ENCODE measurements around the gene SMPD1.

The SMPD1 gene

DNA sequence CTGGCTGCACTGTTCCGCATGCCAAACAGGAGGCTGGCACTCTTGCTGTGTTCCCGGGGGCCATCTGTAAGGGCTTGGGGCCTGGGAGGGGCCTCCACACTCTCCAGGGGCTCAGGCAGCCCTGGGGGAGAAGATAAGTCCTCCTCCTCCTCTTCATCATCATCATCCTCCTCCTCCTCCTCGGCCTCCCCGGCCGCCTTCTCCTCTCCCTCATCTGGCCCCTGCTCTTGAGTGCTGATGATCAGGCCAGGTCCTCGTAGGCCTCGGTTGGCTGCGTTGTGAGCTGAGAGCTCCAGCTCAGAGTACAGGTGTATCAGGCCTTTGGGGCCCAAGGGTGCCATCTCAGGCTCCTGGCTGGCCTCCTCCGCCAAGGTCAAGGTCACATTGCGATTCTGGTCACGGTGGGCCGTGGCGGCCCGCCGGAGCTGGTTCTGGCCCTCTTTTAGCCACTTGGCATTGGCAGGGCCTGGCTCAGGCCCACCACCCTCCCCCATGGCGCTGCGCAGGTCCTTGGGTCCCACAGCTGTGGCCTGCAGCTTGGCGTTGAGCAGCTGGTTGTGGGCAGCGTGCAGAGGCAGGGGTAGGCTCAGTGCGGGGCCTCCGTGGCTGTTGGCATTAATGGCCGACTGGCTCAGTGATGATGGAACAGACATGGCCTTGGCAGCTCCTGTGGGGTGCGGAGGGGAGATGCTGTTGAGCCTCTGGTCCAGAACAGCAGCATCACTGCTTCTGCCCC, 20.6 kb downstream of the SMPD1 start:
- no peaks in the 10 kb centered on the region for H3K79me2 ChIP-seq (ENCODE audit: low read length)
- no peak for DNase-seq
- H3K4me3 ChIP-seq (ENCODE audit: low read length): no peak overlapping the region
- no peak overlapping the region for H3K9ac ChIP-seq (ENCODE audit: low read length)
- 0 out of 2 replicates have a peak, but pooled peaks cover 6% of the 10 kb centered on the region for H3K4me1 ChIP-seq (ENCODE audit: low read length)
- TF ChIP-seq, protein P1, sequence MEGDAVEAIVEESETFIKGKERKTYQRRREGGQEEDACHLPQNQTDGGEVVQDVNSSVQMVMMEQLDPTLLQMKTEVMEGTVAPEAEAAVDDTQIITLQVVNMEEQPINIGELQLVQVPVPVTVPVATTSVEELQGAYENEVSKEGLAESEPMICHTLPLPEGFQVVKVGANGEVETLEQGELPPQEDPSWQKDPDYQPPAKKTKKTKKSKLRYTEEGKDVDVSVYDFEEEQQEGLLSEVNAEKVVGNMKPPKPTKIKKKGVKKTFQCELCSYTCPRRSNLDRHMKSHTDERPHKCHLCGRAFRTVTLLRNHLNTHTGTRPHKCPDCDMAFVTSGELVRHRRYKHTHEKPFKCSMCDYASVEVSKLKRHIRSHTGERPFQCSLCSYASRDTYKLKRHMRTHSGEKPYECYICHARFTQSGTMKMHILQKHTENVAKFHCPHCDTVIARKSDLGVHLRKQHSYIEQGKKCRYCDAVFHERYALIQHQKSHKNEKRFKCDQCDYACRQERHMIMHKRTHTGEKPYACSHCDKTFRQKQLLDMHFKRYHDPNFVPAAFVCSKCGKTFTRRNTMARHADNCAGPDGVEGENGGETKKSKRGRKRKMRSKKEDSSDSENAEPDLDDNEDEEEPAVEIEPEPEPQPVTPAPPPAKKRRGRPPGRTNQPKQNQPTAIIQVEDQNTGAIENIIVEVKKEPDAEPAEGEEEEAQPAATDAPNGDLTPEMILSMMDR (IDR thresholded peaks at IDR 0.05; ENCODE audit: low read length): no peak
- TF ChIP-seq EZH2phosphoT487 (IDR thresholded peaks at IDR 0.05; ENCODE audit: low read length) (no peak), EZH2 (optimal IDR thresholded peaks at IDR 0.05; ENCODE audit: low read depth, low read length) (no peak)
- H4K20me1 ChIP-seq (ENCODE audit: insufficient read depth, low read length): no peaks in the 10 kb centered on the region
- H3F3A ChIP-seq (ENCODE audit: insufficient read depth, low read length): no peaks in the 10 kb centered on the region
- H3K4me2 ChIP-seq (ENCODE audit: low read depth, low read length): no peak overlapping the region
- no peaks in the 10 kb centered on the region for H3K27me3 ChIP-seq (replicated peaks; ENCODE audit: insufficient read depth, low read length)
- H3K27ac ChIP-seq (ENCODE audit: low read length): no peak overlapping the region
- no peak overlapping the region for H2AFZ ChIP-seq (ENCODE audit: low read length)
- H3K9me2 ChIP-seq (replicated peaks; ENCODE audit: insufficient read depth, low read length): no peaks in the 10 kb centered on the region
- no peaks in the 10 kb centered on the region for H3K36me3 ChIP-seq (replicated peaks; ENCODE audit: insufficient read depth, low read length)
- no peaks in the 10 kb centered on the region for H3K9me3 ChIP-seq (replicated peaks; ENCODE audit: insufficient read depth, low read length)

DNA sequence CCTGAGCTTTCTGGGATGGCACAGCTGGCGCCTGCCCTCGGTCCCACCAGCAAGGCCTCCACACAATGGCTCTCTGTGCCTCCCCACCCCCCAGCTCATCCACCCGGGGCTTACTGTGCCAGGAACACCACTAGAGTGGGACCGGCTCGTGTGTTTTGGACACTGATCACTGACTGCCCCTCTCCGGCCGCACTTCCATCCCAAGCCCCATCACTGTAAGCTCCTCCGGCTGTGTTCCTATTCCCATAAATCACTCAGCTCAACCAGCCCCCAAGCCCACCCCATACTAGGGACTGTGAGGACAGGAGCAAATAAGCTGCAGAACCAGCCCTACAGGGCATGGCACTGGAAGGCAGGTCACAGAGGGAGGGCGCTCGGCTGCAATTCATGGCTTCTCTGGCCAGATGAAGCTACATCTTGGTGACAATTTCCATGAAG, 21.3 kb downstream of the SMPD1 start:
- no peak overlapping the region for H2AFZ ChIP-seq (ENCODE audit: low read length)

DNA sequence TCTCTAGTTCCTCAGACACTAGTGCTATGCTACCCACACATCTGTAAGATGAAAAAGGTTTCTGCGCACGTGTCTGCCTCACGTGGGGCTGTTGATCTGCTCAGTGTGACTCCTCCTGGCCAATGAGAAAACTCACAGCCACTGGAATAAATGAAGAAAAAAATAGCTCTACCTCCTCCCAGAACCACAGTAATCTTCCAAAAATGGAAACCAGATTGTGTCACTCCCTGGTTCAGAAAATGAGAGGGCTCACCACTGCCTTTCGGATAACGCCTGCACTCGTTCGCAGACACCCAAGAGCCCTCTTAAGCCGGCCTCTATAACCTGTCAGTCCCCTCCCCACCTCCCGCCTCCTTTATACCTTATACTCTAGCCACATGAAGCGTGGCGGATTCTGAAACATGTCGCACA, 23.5 kb downstream of the SMPD1 start:
- H3K9me2 ChIP-seq (replicated peaks; ENCODE audit: insufficient read depth, low read length): no peaks in the 10 kb centered on the region
- no peak for TF ChIP-seq EZH2 (optimal IDR thresholded peaks at IDR 0.05; ENCODE audit: low read depth, low read length)
- TF ChIP-seq EZH2phosphoT487 (IDR thresholded peaks at IDR 0.05; ENCODE audit: low read length): no peak
- TF ChIP-seq, protein P1 (IDR thresholded peaks at IDR 0.05; ENCODE audit: low read length): no peak
- H3K4me3 ChIP-seq (ENCODE audit: low read length): no peak overlapping the region
- H4K20me1 ChIP-seq (ENCODE audit: insufficient read depth, low read length): no peaks in the 10 kb centered on the region
- H3K79me2 ChIP-seq (ENCODE audit: low read length): no peaks in the 10 kb centered on the region
- H3K9me3 ChIP-seq (replicated peaks; ENCODE audit: insufficient read depth, low read length): no peaks in the 10 kb centered on the region
- no peak overlapping the region for H2AFZ ChIP-seq (ENCODE audit: low read length)
- H3K4me2 ChIP-seq (ENCODE audit: low read depth, low read length): no peak overlapping the region
- 0 out of 2 replicates have a peak, but pooled peaks cover 6% of the 10 kb centered on the region for H3K4me1 ChIP-seq (ENCODE audit: low read length)
- no peak for DNase-seq
- no peak overlapping the region for H3K9ac ChIP-seq (ENCODE audit: low read length)
- no peaks in the 10 kb centered on the region for H3F3A ChIP-seq (ENCODE audit: insufficient read depth, low read length)
- no peak overlapping the region for H3K27ac ChIP-seq (ENCODE audit: low read length)
- peaks cover 11% of the 10 kb centered on the region; the same call in 1 of the 2 replicates for H3K27me3 ChIP-seq (replicated peaks; ENCODE audit: insufficient read depth, low read length)
- H3K36me3 ChIP-seq (replicated peaks; ENCODE audit: insufficient read depth, low read length): no peaks in the 10 kb centered on the region

More for the DNA sequence above, 21.3 kb downstream of the SMPD1 start:
- H3K79me2 ChIP-seq (ENCODE audit: low read length): no peaks in the 10 kb centered on the region
- no peak overlapping the region for H3K9ac ChIP-seq (ENCODE audit: low read length)
- H3F3A ChIP-seq (ENCODE audit: insufficient read depth, low read length): no peaks in the 10 kb centered on the region
- 0 out of 2 replicates have a peak, but pooled peaks cover 6% of the 10 kb centered on the region for H3K4me1 ChIP-seq (ENCODE audit: low read length)
- DNase-seq: no peak
- no peaks in the 10 kb centered on the region for H3K9me3 ChIP-seq (replicated peaks; ENCODE audit: insufficient read depth, low read length)
- TF ChIP-seq, protein P1 (IDR thresholded peaks at IDR 0.05; ENCODE audit: low read length): no peak
- TF ChIP-seq EZH2phosphoT487 (IDR thresholded peaks at IDR 0.05; ENCODE audit: low read length) (no peak), EZH2 (optimal IDR thresholded peaks at IDR 0.05; ENCODE audit: low read depth, low read length) (no peak)
- no peaks in the 10 kb centered on the region for H3K36me3 ChIP-seq (replicated peaks; ENCODE audit: insufficient read depth, low read length)
- no peak overlapping the region for H3K4me2 ChIP-seq (ENCODE audit: low read depth, low read length)
- H4K20me1 ChIP-seq (ENCODE audit: insufficient read depth, low read length): no peaks in the 10 kb centered on the region
- H3K4me3 ChIP-seq (ENCODE audit: low read length): no peak overlapping the region
- no peaks in the 10 kb centered on the region for H3K27me3 ChIP-seq (replicated peaks; ENCODE audit: insufficient read depth, low read length)
- H3K9me2 ChIP-seq (replicated peaks; ENCODE audit: insufficient read depth, low read length): no peaks in the 10 kb centered on the region
- no peak overlapping the region for H3K27ac ChIP-seq (ENCODE audit: low read length)
